HL-60/S4 treated with retinoic acid at 250 ng/mL for 4 days and 3 days (cell line): ENCODE data around the gene SEZ6L2.
"Not testable (repeated sequence)": the region's sequence is repeated elsewhere in the genome, so short reads cannot be mapped to it uniquely, and the experiment has no call there.

Experiments
- in situ Hi-C: fragments of 300-500 bp; cut with MboI; formaldehyde crosslinking; loops from 2 replicates; pipeline ENCODE4 v1.7.0; 2022; ENCODE audit warnings: low sequenced_read_pairs

SEZ6L2 gene

DNA sequence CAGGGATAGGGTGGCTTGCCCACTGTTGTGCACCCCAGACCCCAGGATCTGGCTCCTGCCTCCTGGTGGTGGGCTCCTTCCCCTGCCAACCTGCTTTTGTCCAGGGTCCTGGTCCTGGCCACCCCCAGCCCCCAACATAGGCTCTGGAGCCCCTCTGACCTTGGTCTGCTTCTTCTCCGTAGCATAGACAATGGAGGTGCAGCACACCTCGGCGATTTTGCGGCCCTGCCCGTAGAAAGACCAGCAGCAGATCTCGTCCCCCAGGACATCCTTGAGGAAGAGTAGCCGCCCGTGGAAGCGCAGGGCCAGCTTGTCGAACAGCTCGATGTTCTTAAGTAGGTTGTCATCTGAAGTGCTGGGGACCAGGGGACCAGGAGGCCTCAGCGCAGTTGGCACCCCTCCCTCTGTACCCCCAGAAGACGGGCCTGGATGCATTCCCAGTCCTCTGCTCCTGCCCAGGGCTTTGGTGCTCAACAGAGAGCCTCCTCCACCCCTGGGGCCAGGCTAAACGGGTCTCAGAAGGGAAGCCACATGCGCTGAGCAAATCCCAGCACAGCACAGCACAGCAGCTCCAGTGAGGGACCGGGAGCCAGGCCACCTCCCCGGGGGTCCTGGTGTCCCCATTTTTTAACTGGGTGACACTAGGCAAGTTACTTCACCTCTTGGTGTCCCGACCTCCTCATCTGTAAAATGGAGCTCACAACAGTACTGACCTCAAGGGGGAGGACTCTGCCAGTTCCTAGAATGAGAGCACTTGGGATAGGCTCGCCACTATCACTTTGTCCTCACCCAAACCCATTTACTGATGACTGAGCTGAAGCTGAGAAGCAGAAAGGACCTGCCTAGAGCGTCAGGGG is 11.7 kb upstream of the SEZ6L2 start:
- in situ Hi-C loops = no loop called here

DNA sequence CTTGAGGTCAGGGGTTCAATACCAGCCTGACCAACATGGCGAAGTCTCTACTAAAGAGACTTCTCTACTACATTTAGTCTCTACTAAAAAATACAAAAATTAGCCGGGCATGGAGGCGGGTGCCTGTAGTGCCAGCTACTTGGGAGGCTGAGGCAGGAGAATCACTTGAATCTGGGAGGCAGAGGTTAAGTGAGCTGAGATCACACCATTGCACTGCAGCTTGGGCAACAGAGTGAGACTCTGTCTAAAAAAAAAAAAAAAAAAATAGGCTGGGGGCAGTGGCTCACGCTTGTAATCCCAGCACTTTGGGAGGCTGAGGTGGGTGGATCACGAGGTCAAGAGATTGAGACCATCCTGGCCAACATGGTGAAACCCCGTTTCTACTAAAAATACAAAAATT is 10.5 kb upstream of the SEZ6L2 start:
- in situ Hi-C loops = not testable (repeated sequence)

DNA sequence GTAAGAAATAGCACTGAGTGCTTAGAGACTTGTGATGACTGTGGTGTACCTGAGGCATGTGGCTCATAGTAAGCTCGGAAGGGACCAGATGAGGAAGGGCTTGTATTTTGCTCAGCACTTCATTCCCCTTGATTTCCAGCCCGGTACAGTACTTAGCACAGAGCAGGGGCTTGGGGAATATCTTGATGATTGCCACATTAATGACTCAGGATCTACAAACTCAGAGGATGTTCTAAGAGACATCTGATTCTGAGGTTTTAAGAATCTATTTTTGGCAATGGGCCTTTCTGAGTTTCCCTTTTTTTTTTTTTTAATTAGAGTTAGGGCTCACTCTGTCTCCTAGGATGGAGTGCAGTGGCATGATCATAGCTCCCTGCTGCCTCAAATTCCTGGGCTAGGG is 10.0 kb upstream of the SEZ6L2 start:
- in situ Hi-C loops = no loop called here

DNA sequence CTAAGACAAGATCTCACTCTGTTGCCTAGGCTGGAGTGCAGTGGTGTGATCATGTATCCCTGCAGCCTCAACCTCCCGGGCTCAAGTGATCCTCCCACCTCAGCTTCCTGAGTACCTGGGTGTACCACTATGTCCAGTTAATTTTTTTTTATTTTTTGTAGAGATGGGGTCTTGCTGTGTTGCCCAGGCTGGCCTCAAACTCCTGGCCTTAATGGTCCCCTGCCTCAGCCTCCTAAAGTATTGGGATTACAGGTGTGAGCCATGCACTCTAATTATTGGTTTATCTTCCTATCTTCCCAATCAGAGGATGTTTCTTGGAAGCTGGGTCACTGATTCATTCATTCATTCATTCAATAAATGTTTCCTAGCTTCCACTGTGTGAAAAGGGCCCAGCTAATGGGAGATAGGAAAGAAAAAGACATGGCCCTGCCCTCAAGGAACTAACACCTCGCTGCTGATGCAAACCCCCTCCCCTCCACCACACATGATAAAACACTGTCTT is 9.4 kb upstream of the SEZ6L2 start:
- in situ Hi-C loops = no loop called here

DNA sequence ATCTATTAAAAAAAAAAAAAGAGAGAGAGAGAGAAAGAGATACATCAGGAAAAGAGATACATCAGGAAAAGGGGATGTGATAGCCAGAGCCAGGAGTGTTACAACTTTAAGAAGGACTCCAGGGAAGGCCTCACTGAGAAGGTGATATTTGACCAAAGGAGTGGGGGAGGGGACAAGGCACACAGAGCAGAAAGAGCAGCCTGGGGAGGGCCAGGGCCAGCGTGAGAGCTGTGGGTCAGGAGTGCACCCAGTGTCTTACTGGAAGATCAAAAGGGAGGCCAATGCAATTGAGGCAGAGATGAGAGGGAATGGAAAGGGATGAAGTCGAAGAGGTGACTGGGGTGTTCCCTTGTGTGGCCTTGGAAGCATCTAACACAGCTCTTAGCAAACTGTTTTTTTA is 8.6 kb upstream of the SEZ6L2 start:
- in situ Hi-C loops = no loop called here

DNA sequence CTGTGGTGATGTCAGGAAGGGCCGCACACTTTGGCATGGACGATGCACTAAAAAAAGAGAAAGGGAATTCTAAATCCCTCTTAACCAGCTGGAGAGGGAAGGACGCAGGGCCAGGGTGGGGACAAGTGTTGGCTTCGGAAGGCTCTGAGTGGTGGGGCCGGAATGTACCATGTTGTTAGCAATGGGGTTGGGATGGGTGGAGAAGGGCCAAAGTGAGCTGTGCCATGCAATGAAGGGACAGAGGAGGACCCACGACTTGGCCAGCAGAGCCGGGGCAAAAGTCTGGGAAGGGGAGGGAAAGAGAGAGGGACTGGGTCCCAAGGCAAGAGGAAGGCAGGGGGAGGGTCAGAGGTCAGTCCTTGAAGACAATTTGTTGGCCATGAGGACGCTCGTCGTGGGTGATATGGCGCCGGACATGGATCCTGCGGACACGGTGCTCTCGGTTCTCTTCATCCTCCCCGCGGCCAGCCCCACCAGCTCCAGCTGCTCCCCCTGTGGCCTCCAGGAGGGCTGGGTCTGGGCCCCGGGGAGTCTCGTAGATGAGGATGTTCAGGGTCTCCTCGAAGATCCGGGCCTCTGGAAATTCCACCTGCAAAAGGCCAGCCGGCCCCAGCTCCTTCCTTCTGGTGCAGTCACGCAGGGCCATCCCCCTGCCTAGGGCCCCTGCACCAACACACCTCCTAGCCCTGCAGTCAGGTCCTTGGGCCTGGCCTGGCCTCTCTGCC is 7.3 kb upstream of the SEZ6L2 start:
- in situ Hi-C loops = no loop called here

DNA sequence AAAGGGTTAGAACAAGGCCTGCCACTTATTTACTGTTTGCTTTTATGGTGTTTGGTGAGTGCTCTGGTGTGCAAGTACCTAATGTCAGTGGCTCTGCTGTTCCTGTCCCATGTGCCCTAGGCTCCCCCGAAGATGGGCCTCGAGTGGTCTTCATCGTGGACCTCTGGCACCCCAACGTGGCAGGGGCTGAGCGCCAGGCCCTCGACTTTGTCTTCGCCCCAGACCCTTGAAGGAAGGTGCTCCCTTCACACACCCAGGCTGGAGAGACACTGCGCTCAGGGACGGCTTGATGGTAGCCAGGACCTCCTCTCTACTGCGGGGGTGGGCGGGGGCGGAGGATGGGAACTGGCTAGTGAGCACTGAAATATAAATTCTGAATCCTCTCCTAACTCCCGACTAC is 6.3 kb upstream of the SEZ6L2 start:
- in situ Hi-C loops = no loop called here

DNA sequence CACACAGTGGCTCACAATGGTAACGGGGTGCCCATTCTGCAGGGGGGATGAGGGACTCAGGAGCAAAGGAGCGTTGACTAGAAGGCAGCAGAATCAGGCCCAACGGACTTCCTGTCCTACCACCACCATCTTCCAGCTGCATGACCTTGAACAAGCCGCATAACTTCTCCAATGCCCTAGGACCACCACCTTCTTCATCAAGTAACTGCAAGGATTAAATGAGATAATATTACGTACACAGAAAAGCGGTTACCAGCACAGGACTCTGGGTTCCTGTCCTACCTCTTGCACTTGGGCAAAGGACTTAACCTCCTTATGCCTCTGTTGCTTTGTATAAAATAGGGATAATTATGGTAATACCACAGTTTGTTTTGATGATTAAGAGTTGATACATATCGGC is 5.6 kb upstream of the SEZ6L2 start:
- in situ Hi-C loops = no loop called here

DNA sequence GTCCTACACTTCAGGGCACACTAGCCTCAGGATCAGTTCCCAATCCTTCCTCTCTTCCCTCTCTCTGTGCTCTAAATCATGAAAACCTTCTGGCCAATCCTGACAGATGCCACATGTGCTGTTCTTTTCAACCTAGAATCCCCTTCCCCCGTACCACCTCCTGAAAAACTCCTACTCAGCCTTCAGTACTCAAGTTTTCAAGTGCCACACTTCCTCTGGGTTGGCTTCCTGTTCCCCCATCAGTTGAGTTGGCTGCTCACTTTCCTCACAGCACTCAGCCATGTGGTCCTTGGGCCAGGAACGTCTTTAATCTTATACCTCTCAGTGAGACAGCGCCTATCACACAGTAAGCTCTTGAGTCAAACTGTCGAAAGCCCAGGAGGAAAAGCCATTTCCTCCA is 4.2 kb upstream of the SEZ6L2 start:
- in situ Hi-C loops = no loop called here

DNA sequence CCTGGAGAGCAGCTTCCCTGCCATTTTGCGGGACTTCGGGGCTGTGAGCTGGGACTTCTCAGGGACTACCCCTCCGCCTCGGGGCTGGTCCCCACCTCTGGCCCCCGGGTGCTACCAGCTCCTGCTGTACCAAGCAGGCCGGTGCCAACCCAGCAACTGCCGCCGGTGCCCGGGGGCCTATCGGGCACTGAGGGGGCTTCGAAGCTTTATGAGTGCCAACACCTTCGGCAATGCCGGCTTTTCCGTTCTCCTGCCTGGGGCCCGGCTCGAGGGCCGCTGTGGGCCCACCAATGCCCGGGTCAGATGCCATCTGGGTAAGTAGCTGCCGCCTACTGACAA is 2.2 kb upstream of the SEZ6L2 start:
- in situ Hi-C loops = no loop called here

DNA sequence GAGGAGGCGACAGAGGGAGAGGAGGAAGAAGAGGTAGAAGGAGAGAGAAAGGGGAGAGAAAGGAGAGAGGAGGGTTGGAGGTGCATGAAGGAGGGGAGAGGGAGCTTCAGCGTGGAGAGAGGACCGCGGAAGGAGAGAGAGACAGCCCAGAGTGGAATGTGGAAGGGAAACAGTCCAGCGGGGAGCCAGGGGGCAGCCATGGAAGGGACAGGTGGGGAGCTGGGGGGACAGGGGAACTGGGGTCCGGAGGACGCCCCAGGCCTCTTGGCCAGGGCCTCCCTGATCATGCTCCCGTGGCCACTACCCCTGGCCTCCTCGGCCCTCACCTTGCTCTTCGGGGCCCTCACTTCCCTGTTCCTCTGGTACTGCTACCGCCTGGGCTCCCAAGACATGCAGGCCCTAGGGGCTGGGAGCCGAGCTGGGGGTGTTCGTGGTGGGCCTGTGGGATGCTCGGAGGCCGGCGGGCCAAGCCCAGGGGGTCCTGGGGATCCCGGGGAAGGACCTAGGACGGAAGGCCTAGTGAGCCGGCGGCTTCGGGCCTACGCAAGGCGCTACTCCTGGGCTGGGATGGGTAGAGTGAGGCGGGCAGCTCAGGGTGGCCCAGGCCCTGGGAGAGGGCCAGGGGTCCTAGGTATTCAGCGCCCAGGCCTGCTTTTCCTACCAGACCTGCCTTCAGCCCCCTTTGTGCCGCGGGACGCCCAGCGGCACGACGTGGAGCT is 1.7 kb upstream of the SEZ6L2 start:
- in situ Hi-C loops = no loop called here

DNA sequence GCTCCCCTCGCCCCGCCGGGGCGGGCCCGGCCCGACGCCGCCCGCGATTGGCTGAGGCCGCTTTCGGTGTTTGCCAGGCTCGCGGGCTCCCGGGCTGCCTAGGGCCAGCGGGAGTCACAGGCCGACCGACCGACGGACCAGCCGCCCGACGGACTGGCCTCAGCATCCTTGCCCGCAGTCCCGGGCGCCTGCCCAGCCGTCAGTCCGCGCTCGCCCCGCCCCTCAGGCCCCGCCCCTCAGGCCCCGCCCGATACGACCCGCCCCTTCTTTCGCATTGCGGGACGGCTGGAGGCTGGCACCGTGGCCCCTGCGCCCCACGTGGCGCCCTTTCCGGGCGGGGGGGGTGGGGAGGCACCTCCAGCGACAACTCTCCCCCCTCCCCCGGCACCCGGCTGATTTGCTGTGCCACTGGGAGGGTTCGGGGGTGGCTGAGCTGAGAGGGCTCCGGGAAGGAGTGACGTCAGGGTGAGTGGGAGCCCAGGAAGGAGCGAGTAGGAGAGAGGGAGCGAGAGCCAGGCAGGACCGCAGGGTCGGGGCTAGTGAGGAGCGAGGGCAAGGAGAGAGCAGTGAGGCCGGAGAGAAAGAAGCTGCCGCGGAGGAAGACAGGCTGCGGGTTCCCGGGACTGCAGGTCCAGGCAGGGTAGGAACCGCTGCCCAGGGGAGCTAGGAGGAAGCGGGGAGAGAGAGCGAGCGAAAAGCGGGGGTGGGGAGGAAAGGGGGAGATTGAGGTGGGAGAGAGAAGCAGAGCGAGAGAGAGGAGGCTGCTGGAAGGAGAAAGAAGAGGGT is 945 bp upstream of the SEZ6L2 start, which contains the start of gene ASPHD1:
ASPHD1 (plus strand) TSS at position 387 of the 786 bp plus-strand sequence. CDS start 484 bp downstream, outside the sequence.
- in situ Hi-C loops = no loop called here

DNA sequence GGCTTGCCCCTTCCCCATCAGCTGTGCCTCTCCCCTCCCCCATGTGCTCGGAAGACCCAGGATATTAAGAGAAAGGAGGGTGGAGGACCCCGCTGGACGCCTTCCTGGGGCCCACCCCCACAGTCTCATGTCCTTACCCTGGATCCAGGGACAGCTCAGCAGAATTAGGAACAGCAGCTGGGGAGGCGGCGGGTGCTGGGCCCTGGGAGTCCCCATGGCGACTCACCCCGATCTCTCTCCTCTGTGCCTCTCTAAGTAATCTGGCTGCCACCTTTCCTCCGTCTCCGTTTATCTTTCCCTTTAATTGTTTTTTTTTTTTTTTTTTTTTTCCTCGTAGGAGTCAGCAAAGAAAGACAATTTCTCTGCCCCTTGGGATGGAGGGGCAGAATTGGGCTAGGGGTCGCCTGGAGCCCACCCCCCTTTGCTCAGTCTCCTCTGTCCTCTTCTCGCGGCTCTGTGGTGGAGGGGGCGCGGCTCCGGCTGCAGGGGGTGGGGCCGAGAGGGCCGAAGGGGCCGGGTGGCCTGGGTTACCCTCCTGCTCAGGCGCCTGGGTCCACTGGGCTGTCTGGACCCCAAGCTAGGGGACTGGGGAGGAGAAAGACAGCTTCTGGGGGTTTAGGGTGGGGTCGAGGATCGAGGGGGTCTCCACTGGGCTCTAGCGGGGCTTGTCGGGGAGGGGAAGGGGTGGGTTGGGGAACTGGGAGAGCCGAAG is 390 bp downstream of the SEZ6L2 start:
- in situ Hi-C loops = no loop called here

DNA sequence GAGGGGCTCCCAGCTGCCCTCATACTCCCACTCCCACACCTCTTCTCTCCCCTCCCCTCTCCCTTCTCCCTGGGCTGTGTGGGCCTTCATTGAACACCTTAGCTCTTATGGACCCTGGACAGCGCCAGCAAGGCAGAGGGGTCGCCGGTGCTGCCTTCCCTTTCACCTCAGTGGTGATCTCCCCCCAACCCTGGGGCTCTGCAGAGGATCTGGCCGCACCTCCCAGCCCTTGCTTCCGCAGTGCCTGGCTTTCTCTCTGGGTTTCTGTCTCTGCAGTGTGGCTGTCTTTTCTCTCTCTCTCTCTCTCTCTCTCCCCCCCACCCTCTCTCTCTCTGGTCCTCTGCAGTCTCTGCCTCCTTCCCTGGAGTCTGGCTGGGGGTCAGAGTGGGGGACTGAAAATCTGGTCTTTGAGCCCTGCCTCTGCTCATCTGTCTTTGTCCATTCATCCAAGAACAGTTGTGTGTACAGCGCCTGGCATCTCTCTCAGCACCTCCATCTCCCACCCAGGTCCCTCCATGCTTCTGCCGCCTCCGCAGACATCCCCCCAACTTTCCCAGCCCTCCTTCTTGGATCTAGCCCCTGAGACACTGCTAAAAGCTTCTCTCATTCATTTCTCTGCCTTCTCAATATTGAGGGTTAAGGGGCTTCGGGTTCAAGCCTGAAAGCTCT is 1.1 kb downstream of the SEZ6L2 start:
- in situ Hi-C loops = no loop called here

DNA sequence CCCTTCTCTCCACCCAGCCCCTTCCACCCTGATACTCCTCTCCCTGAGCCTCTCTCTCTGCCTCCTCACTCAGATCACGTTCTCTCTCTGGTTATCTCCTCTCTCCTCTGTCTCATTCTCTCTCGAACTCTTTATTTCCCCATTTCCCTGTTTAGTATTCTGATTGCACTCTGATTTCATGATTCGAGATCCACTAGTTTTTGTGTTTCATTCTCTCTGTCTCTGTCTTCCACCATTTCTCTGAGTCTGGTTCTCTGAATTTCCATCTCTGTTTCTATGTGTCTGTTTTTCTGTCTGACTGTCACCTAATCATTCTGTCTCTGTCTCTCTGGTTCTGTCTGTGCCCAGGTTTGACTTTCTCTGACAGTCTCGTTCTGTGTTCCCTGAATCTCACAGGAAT is 2.0 kb downstream of the SEZ6L2 start:
- in situ Hi-C loops = no loop called here

DNA sequence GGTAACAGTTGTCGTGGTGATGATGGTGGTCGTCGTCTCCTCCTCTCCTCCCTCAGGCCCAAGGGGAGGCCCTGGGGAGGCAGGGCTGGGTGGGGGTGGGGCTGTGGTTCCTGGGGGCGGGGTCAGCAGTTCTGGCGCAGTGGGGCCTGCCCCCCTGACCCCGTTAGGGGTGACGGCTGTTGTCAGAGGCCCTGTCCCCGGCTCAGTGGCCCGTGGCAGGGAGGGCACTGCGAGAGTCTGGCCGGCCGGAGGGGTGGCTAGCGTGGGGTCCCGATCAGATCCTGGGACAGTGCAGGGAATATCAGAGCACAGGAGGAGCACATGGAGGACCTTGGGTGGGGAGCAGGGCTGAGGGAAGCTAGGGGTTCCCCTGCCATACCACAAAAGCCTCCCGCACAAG is 2.5 kb downstream of the SEZ6L2 start:
- in situ Hi-C loops = no loop called here

DNA sequence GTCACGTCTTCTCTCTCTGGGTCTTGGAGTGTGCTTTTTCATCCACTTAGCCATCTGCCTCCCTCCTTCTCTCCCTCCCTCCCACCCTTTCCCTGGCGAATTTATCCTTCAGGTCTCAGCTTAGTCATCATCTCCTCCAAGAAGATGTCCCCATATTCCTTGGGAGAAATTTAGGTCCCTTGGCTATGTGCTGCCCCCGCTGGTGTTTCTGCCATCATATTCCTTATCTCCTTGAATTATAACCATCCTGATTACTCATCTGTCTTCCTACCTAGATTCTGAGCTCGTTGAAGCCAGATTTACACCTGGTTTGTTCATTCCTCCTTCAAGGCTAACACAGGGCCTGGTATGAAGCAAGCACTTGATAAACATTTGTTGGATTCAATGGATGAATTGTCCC is 5.0 kb downstream of the SEZ6L2 start:
- in situ Hi-C loops = no loop called here

DNA sequence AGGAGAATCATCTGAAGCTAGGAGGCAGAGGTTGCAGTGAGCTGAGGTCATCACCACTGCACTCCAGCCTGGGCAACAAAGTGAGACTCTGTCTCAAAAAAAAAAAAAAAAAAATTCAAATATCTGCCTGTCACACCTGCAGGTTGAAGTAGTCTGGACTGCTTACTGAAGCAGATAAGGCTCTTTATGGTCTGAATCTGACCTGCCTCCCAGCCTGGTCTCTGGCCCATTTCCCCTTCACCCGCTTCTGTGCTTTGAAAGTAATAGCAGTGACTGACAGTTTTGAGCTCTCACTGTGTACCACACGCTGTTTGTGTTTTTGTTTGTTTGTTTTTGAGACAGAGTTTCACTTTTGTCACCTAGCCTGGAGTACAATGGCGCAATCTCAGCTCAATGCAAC is 5.8 kb downstream of the SEZ6L2 start:
- in situ Hi-C loops = no loop called here

DNA sequence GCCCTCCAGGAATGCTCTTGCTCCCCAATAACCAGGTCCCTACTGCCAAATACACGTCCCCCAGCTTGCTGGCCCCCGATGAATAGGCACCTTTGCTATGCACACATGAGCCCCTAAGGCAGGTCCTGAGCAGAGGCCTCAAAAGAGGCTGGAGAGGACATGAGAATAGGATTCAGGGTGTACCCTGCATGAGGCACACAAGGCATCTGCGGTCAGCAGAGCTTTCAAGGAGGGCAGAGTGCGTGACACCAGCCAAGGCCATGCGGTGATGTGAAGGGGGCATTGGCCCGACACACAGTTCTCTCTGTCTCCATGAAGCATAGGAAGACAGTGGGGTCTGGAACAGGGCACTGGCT is 6.9 kb downstream of the SEZ6L2 start:
- in situ Hi-C loops = no loop called here
